Upper lobe of left lung (tissue), 6 donors: Measurements from ENCODE around the gene ABCG8. TPM values are rescaled to one million over a fixed set of nuclear protein-coding genes. Genes with fewer than 3 reads are reported as not detected.

ENCODE experiments used
- ATAC-seq, 2 donors: fragments of 200-7000 bp; cut with Tn5 transposase; one replicate each; pipeline ENCODE4 v1.9.1; 2022; ENCODE audit warnings: mild to moderate bottlenecking in 2 of 2, moderate library complexity in 2 of 2; ENCODE audit not compliant: low FRiP score in 2 of 2
- DNase-seq, 2 donors: peaks; one replicate each; pipeline ENCODE4 v3.0.0-alpha.2; 2019 to 2020
- H3K27ac ChIP-seq, 4 donors: fragments of 200-600 bp; sonication (generic); one replicate each; pipeline ENCODE4 v1.5.1; 2016 to 2019
- H3K27me3 ChIP-seq, 4 donors: fragments of 200-600 bp; sonication (generic); one replicate each; pipeline ENCODE4 v1.5.1; 2017 to 2019
- H3K36me3 ChIP-seq, 4 donors: fragments of 200-600 bp; sonication (generic); one replicate each; pipeline ENCODE4 v1.5.1; 2016 to 2019
- H3K4me1 ChIP-seq, 4 donors: fragments of 200-600 bp; sonication (generic); one replicate each; pipeline ENCODE4 v1.5.1; 2018 to 2019
- H3K4me3 ChIP-seq, 4 donors: fragments of 200-600 bp; sonication (generic); one replicate each; pipeline ENCODE4 v1.5.1; 2017 to 2019; ENCODE audit warnings: mild to moderate bottlenecking in 2 of 4, moderate library complexity in 1 of 4
- H3K9me3 ChIP-seq, 4 donors: fragments of 200-600 bp; sonication (generic); one replicate each; pipeline ENCODE4 v1.5.1; 2018 to 2019
- CTCF ChIP-seq, 6 experiments: fragments of 450-650 bp in 4 of 6; fragments of 200-600 bp in 2 of 6; sonication (generic) in 2 of 6; IDR thresholded peaks; one replicate each; pipeline ENCODE4 v1.5.1; 2016 to 2019; ENCODE audit warnings: antibody characterized with exemption in 6 of 6
- EP300 ChIP-seq, 4 donors: sonication (generic); formaldehyde crosslinking; IDR thresholded peaks; one replicate each; pipeline ENCODE4 v1.5.1; 2017; ENCODE audit warnings: antibody characterized with exemption in 4 of 4, control low read depth in 2 of 4
- POLR2A ChIP-seq, 4 donors: fragments of 450-650 bp; IDR thresholded peaks; one replicate each; pipeline ENCODE4 v1.5.1; 2016 to 2017; ENCODE audit warnings: antibody characterized with exemption in 4 of 4, mild to moderate bottlenecking in 2 of 4
- POLR2AphosphoS5 ChIP-seq, 2 donors: sonication (generic); formaldehyde crosslinking; IDR thresholded peaks; one replicate each; pipeline ENCODE4 v1.5.1; 2017; ENCODE audit warnings: antibody characterized with exemption in 2 of 2
- WGBS, 2 donors: methylation state at CpG; one replicate each; pipeline ENCODE4 v1.1.5; 2017 to 2018; 5-methylcytosine and 5-hydroxymethylcytosine counted together
- total RNA-seq, 6 donors: library from RNA; depleted of rRNA in 4 of 6; stranded (reverse); fragments of >200 nt in 4 of 6; gene quantifications; one replicate each; pipeline versions ENCODE4 v1.1.0 to v1.2.1, GENCODE V29; 2016 to 2021
- donor health status: DM: no; HTN: no; CAD: no; lungs with moderate emphysema.
- donor health status: DM: no; HTN: yes; CAD: no; lungs with severe emphysema.

The ABCG8 gene
- total RNA-seq, 6 donors from 2014 or later = 0.10 to 0.20 TPM; not detected in 4

GRCh38 chr2:43897492-43897891 is 58.7 kb downstream of the ABCG8 start:
- Histone ChIP-seq H3K36me3 (peaks cover 4 to 60% (median 9%) of the 10 kb centered on the region in 4 donors), H3K27ac (no peak overlapping the region), H3K9me3 (no peaks in the 10 kb centered on the region), H3K4me1 (peaks cover 0 to 8% (median 0%) of the 10 kb centered on the region in 4 donors), H3K27me3 (no peaks in the 10 kb centered on the region), H3K4me3 (no peak overlapping the region)
- DNase-seq (no peak), ATAC-seq (no peak)
- TF ChIP-seq POLR2AphosphoS5 (IDR thresholded peaks at IDR 0.05) = no peak
- TF ChIP-seq CTCF (IDR thresholded peaks at IDR 0.05) = no peak
- no peak for TF ChIP-seq POLR2A (IDR thresholded peaks at IDR 0.05)
- no peak for TF ChIP-seq EP300 (IDR thresholded peaks at IDR 0.05)
- 81 to 90% methylated on average over 6 of the region's 6 CpGs for WGBS, 2 donors

DNA sequence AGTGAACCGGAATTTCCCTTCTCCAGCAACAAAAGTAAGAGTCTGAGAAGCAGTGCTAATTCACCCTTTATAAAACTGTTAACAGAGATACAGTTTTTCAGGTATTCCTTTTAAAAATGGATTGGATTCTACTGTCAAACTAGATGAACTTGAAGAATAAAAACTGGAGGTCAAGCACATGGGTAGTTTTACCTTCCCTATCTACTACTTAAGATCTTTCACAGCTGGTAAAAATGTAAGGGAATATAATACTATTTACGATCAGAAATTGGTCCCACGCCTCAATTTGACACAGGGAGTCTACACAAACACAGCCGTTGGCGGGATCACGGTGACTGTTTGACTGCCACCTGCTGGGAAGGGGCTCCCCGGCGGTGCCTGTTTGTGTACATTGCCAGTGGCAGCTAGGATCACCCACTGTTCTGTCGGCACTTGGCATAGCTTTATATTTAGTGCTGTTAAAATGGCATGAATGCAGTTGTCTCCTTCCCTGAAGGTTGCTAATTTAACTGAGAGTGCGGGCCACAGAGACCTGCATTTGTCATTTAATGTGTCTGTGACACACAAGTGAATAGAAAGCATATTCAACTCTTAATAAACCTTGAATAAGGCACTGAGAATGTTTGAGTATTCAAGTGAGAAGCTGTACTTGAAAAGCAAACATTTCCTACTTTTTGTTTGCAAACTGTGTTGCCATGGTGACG is 59.5 kb downstream of the ABCG8 start:
- ATAC-seq = peak; percentile 38 to 83
- H3K4me3 ChIP-seq = no peak overlapping the region
- no peak overlapping the region for H3K27ac ChIP-seq

DNA sequence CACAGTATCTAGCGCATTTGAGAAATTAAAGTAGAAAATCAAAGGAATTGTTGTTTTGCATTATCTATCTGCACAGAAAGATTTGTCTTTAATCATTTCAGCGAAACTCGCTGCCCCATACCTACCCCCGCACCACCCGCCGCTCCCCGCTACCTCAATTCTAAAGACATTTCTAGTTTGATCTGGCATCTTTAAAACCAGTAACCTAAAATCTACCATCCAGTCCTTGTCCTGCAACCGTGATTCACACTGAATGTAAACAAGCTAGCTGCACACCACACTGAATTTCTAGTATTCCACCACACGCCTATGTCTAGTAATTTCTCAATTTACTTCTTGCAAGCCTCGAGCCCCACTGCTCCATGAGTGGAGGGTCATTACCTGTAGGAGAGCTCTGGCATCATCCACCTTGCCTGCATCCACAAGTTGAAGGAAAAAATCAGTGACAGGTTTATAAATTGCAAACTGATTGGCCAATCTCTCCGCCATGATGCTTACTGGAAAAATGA is 60.1 kb downstream of the ABCG8 start:
- no peak for ATAC-seq

More for the DNA sequence above, 59.5 kb downstream of the ABCG8 start:
- TF ChIP-seq CTCF (IDR thresholded peaks at IDR 0.05) (peak in 3 of 6 experiments; percentile 17 to 41 (median 38)), POLR2A (IDR thresholded peaks at IDR 0.05) (no peak)
- Histone ChIP-seq H3K9me3 (no peaks in the 10 kb centered on the region), H3K36me3 (peaks cover 0 to 57% (median 4%) of the 10 kb centered on the region in 4 donors), H3K27me3 (no peaks in the 10 kb centered on the region), H3K4me1 (peaks cover 0 to 8% (median 0%) of the 10 kb centered on the region in 4 donors)
- WGBS, 2 donors = 55 to 60% methylated on average over 11 of the region's 11 CpGs
- peak in 1 of 2 donors; percentile 76 for DNase-seq

DNA sequence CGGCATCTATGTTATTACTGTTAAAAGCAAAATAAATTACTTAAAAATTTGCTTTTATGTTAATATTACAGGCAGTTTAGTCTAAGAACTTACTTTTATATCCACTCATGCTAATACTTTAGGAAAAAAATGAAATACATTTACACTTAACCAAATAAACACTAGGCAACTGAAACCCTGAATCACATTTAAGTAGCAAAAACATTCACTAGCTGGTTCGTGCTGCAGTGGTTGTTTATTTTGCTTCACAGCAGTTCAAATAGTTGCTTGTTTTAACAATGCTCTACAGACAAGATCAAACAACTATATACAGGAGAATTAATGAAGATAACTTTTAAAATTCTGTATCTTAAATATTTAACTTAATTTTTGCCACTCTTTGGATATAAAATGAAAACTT is 60.8 kb downstream of the ABCG8 start:
- no peak overlapping the region for H3K4me3 ChIP-seq
- H3K27me3 ChIP-seq = no peaks in the 10 kb centered on the region
- DNase-seq (no peak), ATAC-seq (no peak)
- H3K36me3 ChIP-seq = peaks cover 0 to 56% (median 2%) of the 10 kb centered on the region in 4 donors
- H3K9me3 ChIP-seq = no peaks in the 10 kb centered on the region
- no peak overlapping the region for H3K27ac ChIP-seq
- no peak for TF ChIP-seq EP300 (IDR thresholded peaks at IDR 0.05)
- no peak for TF ChIP-seq POLR2AphosphoS5 (IDR thresholded peaks at IDR 0.05)
- no peak for TF ChIP-seq POLR2A (IDR thresholded peaks at IDR 0.05)
- no peak for TF ChIP-seq CTCF (IDR thresholded peaks at IDR 0.05)
- H3K4me1 ChIP-seq = peaks cover 0 to 8% (median 0%) of the 10 kb centered on the region in 4 donors
- 74 to 78% methylated on average over 2 of the region's 2 CpGs for WGBS, 2 donors

More for the DNA sequence above, 60.1 kb downstream of the ABCG8 start:
- Histone ChIP-seq H3K27me3 (no peaks in the 10 kb centered on the region), H3K4me1 (peaks cover 0 to 8% (median 0%) of the 10 kb centered on the region in 4 donors), H3K9me3 (no peaks in the 10 kb centered on the region), H3K4me3 (no peak overlapping the region), H3K36me3 (peaks cover 0 to 54% (median 2%) of the 10 kb centered on the region in 4 donors), H3K27ac (no peak overlapping the region)
- 82 to 85% methylated on average over 11 of the region's 11 CpGs for WGBS, 2 donors
- DNase-seq = peak in 1 of 2 donors; percentile 33
- TF ChIP-seq POLR2A (IDR thresholded peaks at IDR 0.05) (no peak), EP300 (IDR thresholded peaks at IDR 0.05) (no peak), POLR2AphosphoS5 (IDR thresholded peaks at IDR 0.05) (no peak), CTCF (IDR thresholded peaks at IDR 0.05) (no peak)
